GM12892 (cell line): ENCODE measurements around the gene CEACAM1. TPM values are rescaled to one million over a fixed set of nuclear protein-coding genes. Genes with fewer than 3 reads are reported as not detected.
A peak's percentile ranks its signal among the peaks of the same experiment; 100 is the strongest.

Experiments used
- DNase-seq: peaks from one replicate; pipeline ENCODE4 v3.0.0; 2011; ENCODE audit not compliant: insufficient read length
- FAIRE-seq: peaks from 2 replicates; lab custom pipeline; 2011; peaks lifted over from hg19 to GRCh38; lab: Jason Lieb, UNC
- POLR2A ChIP-seq: IDR thresholded peaks from 2 replicates; pipeline ENCODE4 v1.6.1; 2011; ENCODE audit warnings: low read depth, low read length, control low read depth
- POLR2AphosphoS5 ChIP-seq: IDR thresholded peaks from 2 replicates; pipeline ENCODE4 v1.6.1; 2011; ENCODE audit warnings: low read depth, low read length, control low read depth
- TAF1 ChIP-seq: IDR thresholded peaks from 2 replicates; pipeline ENCODE4 v1.6.1; 2011; ENCODE audit warnings: low read depth, mild to moderate bottlenecking, control low read depth, low read length, borderline replicate concordance
- polyA plus RNA-seq: library from polyadenylated mRNA; unstranded; fragments of >200 nt; gene quantifications from one replicate; pipeline ENCODE4 v1.2.1, GENCODE V29; 2012; ENCODE audit warnings: missing spikeins, inconsistent platforms; ENCODE audit not compliant: missing spikeins

Gene CEACAM1
- 3.8 TPM for polyA plus RNA-seq

DNA sequence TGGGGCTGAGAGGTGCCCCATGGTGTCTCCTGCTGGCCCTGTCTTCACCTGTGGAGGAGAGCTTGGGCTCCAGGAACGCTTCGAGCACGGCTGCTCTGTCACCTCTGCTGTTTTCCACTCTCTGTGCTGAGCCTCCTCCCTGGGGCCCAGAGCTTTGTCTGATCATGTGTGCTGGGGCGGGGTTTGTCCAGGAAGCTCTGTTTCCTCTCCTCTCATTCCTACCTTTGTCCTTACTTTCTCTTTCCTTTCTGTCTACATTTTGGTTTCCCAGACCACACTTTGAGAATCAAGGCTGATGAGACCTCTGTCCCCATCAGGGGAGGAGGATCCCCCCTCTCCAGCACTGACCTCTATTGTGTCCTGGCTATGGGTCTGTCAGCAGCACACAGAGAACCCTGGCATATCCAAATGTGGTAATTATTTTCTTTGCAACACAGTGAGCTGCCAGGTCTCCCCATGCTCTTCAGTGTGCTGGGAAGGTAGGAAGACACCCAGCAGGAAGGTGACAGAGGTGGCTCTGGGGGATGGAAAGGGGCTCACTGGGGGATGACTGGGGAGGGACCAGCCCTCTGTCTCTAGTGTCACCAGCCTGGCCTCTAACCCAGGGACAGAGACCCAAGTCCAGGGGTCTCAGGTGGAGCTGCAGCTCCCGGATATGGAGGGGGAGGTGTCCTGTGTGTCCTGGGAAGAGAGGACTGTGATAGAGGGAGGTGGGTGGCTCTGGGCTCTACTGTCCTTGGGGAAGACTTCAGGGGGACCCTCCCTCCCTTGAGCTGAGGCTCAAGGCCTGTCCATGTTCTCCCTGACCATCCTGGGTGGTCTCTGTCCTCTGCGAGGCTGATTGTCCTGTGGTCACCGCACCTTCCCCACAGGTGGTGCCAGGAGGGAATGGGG, at the start of gene CEACAM1:
Gene CEACAM1, minus strand, starts transcription at position 128 of the 894 bp plus-strand sequence. Its CDS starts 107 bp downstream, at position 21.
- TF ChIP-seq TAF1 = no peak
- FAIRE-seq (peak; percentile 70), DNase-seq (peak; percentile 50)

- FAIRE-seq = no peak
- TF ChIP-seq POLR2AphosphoS5 (no peak), TAF1 (no peak), POLR2A (no peak)
- no peak for DNase-seq
These were observed 48.7 kb upstream of the CEACAM1 start for GRCh38 chr19:42577016-42577415.

- no peak for TF ChIP-seq POLR2AphosphoS5
- no peak for TF ChIP-seq POLR2A
- TF ChIP-seq TAF1 = no peak
- DNase-seq (no peak), FAIRE-seq (no peak)
These were observed 48.0 kb upstream of the CEACAM1 start for GRCh38 chr19:42576241-42576640.

- DNase-seq (no peak), FAIRE-seq (no peak)
- TF ChIP-seq TAF1 = no peak
- TF ChIP-seq POLR2A = no peak
- TF ChIP-seq POLR2AphosphoS5 = no peak
These were observed 45.4 kb upstream of the CEACAM1 start for GRCh38 chr19:42573642-42574041.

- DNase-seq (no peak), FAIRE-seq (no peak)
- TF ChIP-seq TAF1 (no peak), POLR2A (no peak), POLR2AphosphoS5 (no peak)
These were observed 42.8 kb upstream of the CEACAM1 start for GRCh38 chr19:42571116-42571515.

DNA sequence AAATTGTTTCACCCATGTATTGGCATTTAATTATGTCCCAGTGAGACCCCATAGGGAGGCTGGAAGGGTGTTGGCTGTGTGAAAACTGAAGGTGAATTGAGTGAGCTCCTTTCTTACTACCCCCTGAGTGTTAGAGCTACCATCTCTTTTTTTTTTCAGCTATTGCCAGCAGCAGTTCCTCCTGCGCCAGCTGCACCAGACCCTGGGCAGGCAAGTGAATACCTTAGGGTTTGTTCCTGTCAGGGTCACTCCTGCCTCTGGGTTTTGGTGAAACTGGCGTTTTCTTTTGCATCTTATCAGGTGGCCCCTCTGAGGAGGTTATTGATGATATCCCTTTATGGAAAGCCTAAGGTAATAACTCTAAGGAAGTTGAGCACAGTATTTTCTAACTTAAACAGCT, 40.9 kb upstream of the CEACAM1 start:
- FAIRE-seq = no peak
- TF ChIP-seq TAF1 (no peak), POLR2AphosphoS5 (no peak), POLR2A (no peak)
- DNase-seq = no peak

DNA sequence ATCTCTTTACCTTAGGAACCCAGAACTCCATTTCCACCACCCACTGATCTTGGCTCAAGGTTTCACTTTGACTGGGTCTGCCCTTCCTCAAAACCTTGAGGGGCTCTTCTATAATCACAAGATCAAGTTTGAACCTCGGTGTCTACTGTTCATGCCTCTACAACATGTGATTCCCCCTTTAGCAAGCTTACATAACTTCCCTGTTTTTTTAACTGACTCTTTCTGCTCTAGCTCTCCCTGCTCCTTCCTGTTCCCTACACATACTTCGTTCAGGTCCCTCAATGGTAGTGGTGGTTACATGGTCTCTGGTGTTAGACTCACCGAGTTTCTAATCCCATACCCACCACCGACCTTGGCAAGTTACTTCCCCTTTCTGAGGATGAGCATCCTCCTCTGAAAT, 39.7 kb upstream of the CEACAM1 start:
- TF ChIP-seq POLR2AphosphoS5 (no peak), POLR2A (no peak), TAF1 (no peak)
- DNase-seq (no peak), FAIRE-seq (no peak)

DNA sequence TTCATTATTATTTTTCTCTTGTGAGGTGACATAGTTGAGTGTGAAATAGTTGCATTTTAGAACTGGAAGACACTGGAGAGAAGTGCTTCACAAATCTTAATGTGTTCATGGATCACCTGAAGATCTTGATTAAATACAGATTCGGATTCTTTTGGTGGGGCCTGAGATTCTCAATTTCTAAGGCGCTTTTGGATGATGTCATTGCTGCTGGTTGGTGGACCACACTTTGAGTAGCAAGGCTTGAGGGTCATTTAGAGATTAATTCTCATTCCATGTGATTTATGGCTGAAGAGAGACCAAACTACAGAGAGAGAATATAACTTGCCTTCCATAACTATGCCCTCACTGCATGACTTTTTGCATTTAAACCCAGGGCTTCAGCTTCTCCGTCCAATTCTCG, 39.3 kb upstream of the CEACAM1 start:
- TF ChIP-seq POLR2A (no peak), TAF1 (no peak), POLR2AphosphoS5 (no peak)

DNA sequence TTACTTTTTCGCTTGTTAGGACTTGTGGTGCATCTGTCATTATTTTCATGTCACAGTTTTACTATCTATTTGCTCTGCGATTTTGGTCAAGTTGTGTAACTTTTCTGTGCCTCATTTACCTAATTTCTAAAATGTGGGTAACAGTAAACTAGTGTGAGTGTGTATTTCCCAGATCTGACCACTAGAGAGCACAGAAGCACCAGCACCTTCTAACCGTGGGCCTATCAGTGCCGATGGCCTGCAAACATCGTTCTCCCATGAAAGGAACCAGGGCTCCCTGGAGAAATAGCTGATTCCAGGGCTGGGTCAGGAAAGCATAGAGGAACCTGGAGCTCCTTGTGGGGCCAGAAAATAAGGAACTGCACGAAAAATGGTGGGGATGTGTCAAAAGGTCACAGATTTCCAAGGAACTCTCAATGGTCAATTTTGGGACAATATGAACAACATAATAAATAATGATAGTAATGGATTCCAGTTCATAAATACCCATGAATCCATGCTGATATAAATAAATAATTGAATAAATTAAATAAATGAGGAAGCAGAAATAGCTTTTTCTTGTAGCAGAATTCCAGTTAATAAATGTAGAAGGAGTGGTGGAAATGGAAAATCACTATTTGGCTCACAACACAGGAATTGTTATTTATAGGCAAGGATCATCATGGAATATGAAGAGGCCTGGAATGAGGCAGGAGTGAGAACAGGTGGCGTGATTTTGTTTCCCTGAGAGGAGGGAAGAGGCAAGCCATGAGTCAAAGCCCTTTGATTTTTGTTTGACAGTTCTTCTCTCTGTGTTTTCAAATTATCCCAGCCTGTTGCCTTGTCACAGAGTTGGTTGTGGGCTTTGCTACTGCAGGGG, 35.3 kb upstream of the CEACAM1 start:
- TF ChIP-seq TAF1 (no peak), POLR2A (no peak), POLR2AphosphoS5 (no peak)
- DNase-seq (no peak), FAIRE-seq (peak; percentile 72)

More for the DNA sequence above, 39.3 kb upstream of the CEACAM1 start:
- FAIRE-seq (no peak), DNase-seq (no peak)

DNA sequence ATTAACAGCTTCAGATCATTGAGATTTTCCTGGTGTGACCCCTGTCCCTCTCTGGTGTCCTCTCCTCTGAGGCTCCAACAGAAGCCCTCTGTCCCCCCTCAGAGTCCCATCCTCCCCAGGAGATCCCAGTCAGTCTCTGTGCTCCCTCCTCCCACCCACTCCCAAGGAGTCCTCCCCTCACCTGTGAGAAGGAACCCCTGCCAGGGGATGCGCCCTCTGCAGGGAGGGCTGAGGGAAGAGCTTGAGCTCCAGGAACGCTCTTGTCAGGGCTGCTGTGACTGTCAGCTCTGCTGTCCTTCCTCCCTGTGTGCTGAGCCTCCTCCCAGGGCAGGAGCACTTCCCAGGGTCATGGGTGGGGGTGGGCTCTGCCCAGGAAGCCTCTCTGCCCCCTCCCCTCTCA, 33.2 kb upstream of the CEACAM1 start:
- TF ChIP-seq TAF1 (no peak), POLR2A (no peak), POLR2AphosphoS5 (no peak)
- DNase-seq (no peak), FAIRE-seq (no peak)

DNA sequence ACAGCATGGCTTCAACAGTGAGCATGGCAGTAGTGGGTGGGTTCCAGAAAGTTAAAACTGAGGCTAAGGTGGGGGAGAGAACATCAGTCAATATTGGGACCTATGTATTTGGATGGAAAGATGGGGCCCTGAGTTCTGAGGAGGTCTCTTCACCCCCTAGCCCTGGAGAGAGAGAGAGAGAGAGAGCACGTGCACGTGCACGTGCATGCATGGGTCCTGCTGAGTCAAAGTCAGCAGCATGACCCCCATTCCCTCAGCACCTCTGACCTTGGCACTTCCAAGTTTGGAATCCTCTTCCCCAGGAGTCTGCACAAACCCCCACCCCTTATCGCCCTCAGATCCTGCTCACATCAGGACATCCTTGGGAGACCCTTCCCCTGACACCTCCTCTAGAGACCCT, 32.5 kb upstream of the CEACAM1 start:
- no peak for FAIRE-seq
- no peak for DNase-seq
- no peak for TF ChIP-seq TAF1
